HCT116 (cell line): ENCODE measurements around the gene SSTR5. TPM values are rescaled to one million over a fixed set of nuclear protein-coding genes. Genes with fewer than 3 reads are reported as not detected.

ENCODE experiments used
- ATAC-seq: fragments of 200-7000 bp; cut with Tn5 transposase; 2 replicates; pipeline ENCODE4 v1.9.1; 2020; ENCODE audit warnings: mild to moderate bottlenecking, moderate library complexity
- BruUV-seq: library from RNA; stranded (reverse); fragments of 400-500 nt; replicated peaks from 2 replicates; lab custom pipeline; 2021; lab: Mats Ljungman, UMichigan
- CTCF ChIA-PET: fragments of 300-600 bp; sonication (Branson Sonifier 250); formaldehyde crosslinking; loops from one replicate; lab custom pipeline; 2021; ENCODE audit warnings: antibody characterized with exemption; lab: Charles Lee
- POLR2A ChIA-PET: fragments of 300-600, 350-600 bp; sonication (Branson Sonifier 250); formaldehyde crosslinking; loops from one replicate; lab custom pipeline; 2021; ENCODE audit warnings: antibody characterized with exemption; lab: Charles Lee
- RAD21 ChIA-PET, 2 experiments: fragments of 300-600 bp; sonication (Branson Sonifier 250); formaldehyde crosslinking; loops; one replicate each; lab custom pipeline; 2023; ENCODE audit warnings: low total read pairs in 2 of 2; ENCODE audit not compliant: uncharacterized antibody in 2 of 2, unreplicated experiment in 2 of 2, low non-redundant PET in 1 of 2; lab: Charles Lee
- DNase-seq: peaks from one replicate; pipeline ENCODE4 v3.0.0-alpha.2; 2010; ENCODE audit warnings: low read depth, low spot score
- H2AFZ ChIP-seq: fragments of 200-600 bp; shearing (Covaris generic), sonication (generic); 2 replicates; pipeline ENCODE4 v1.6.1; 2017; ENCODE audit warnings: low read depth, mixed run types, mixed read lengths, antibody characterized with exemption, low read length; ENCODE audit not compliant: poor library complexity, severe bottlenecking
- H3K27ac ChIP-seq: 2 replicates; pipeline ENCODE4 v1.5.1; 2012; ENCODE audit warnings: low read depth, low read length
- H3K27me3 ChIP-seq: fragments of 200-600 bp; sonication (generic); 2 replicates; pipeline ENCODE4 v1.6.1; 2016; ENCODE audit warnings: mixed run types, low read length, mixed read lengths; ENCODE audit not compliant: insufficient read depth
- H3K36me3 ChIP-seq, 2 experiments: fragments of 200-500 bp in 1 of 2; fragments of 200-600 bp in 1 of 2; sonication (Bioruptor generic) in 1 of 2; sonication (generic) in 1 of 2; 2 replicates each; pipeline versions ENCODE4 v1.5.1 to v1.6.1; 2014 to 2016; ENCODE audit warnings: low read length in 2 of 2, inconsistent platforms in 1 of 2, mixed read lengths in 1 of 2, mixed run types in 1 of 2; ENCODE audit not compliant: insufficient read depth in 2 of 2, control insufficient read depth in 1 of 2
- H3K4me1 ChIP-seq, 2 experiments: fragments of 200-600 bp in 1 of 2; sonication (generic) in 1 of 2; 2 replicates each; pipeline versions ENCODE4 v1.5.1 to v1.6.1; 2012 to 2017; ENCODE audit warnings: low read length in 2 of 2, inconsistent platforms in 1 of 2, mild to moderate bottlenecking in 1 of 2, mixed read lengths in 1 of 2, mixed run types in 1 of 2, moderate library complexity in 1 of 2; ENCODE audit not compliant: insufficient read depth in 2 of 2, control insufficient read depth in 1 of 2
- H3K4me2 ChIP-seq: fragments of 200-600 bp; sonication (generic); 2 replicates; pipeline ENCODE4 v1.6.1; 2017; ENCODE audit warnings: mixed run types, low read length, mixed read lengths
- H3K4me3 ChIP-seq, 2 experiments: fragments of 200-600 bp in 1 of 2; sonication (generic) in 1 of 2; replicated peaks in 1 of 2; 2 replicates each; pipeline ENCODE4 v1.5.1; 2011 to 2016; ENCODE audit warnings: low read length in 2 of 2, control low read depth in 1 of 2, low read depth in 1 of 2, mild to moderate bottlenecking in 1 of 2, mixed read lengths in 1 of 2, mixed run types in 1 of 2
- H3K79me2 ChIP-seq: fragments of 200-600 bp; sonication (generic); 2 replicates; pipeline ENCODE4 v1.6.1; 2017; ENCODE audit warnings: mild to moderate bottlenecking, mixed run types, low read length, moderate library complexity, mixed read lengths; ENCODE audit not compliant: insufficient read depth
- H3K9ac ChIP-seq: fragments of 200-600 bp; sonication (generic); 2 replicates; pipeline ENCODE4 v1.6.1; 2016; ENCODE audit warnings: low read length, mixed read lengths
- H3K9me2 ChIP-seq: fragments of 200-600 bp; sonication (generic), shearing (Covaris generic); 2 replicates; pipeline ENCODE4 v1.6.1; 2017; ENCODE audit warnings: mixed run types, mild to moderate bottlenecking, moderate library complexity; ENCODE audit not compliant: insufficient read depth
- H3K9me3 ChIP-seq, 2 experiments: fragments of 200-500 bp in 1 of 2; fragments of 200-600 bp in 1 of 2; sonication (Bioruptor generic) in 1 of 2; sonication (generic) in 1 of 2; 2 replicates each; pipeline ENCODE4 v1.6.1; 2014 to 2017; ENCODE audit warnings: low read length in 2 of 2, mixed read lengths in 2 of 2, inconsistent platforms in 1 of 2, low read depth in 1 of 2, mild to moderate bottlenecking in 1 of 2, mixed run types in 1 of 2, moderate library complexity in 1 of 2; ENCODE audit not compliant: control insufficient read depth in 1 of 2, insufficient read depth in 1 of 2
- H4K20me1 ChIP-seq: fragments of 200-600 bp; sonication (generic), shearing (Covaris generic); 2 replicates; pipeline ENCODE4 v1.6.1; 2017; ENCODE audit warnings: mixed run types, mild to moderate bottlenecking, moderate library complexity; ENCODE audit not compliant: insufficient read depth
- CBX3 ChIP-seq: IDR thresholded peaks from 2 replicates; pipeline ENCODE4 v1.6.1; 2012; ENCODE audit warnings: low read depth
- CEBPB ChIP-seq: IDR thresholded peaks from 2 replicates; pipeline ENCODE4 v1.6.1; 2012; ENCODE audit warnings: low read depth
- CTCF ChIP-seq, 3 experiments: fragments of 200-600 bp in 1 of 3; sonication (generic) in 1 of 3; IDR thresholded peaks in 2 of 3; conservative IDR thresholded peaks in 1 of 3; 2 replicates each; pipeline ENCODE4 v1.5.1; 2012 to 2017; ENCODE audit warnings: low read depth in 2 of 3, low read length in 2 of 3, antibody characterized with exemption in 1 of 3, borderline replicate concordance in 1 of 3, control low read depth in 1 of 3, mild to moderate bottlenecking in 1 of 3, mixed read lengths in 1 of 3, mixed run types in 1 of 3, moderate library complexity in 1 of 3; ENCODE audit not compliant: insufficient read depth in 1 of 3
- EGR1 ChIP-seq: IDR thresholded peaks from 2 replicates; pipeline ENCODE4 v1.6.1; 2012; ENCODE audit warnings: low read depth
- EZH2 ChIP-seq: fragments of 200-600 bp; sonication (generic); IDR thresholded peaks from 2 replicates; pipeline ENCODE4 v1.6.1; 2017; ENCODE audit warnings: antibody characterized with exemption, mixed run types
- EZH2phosphoT487 ChIP-seq: fragments of 200-600 bp; IDR thresholded peaks from 2 replicates; pipeline ENCODE4 v1.6.1; 2018; ENCODE audit warnings: antibody characterized with exemption, borderline replicate concordance
- FOSL1 ChIP-seq: IDR thresholded peaks from 2 replicates; pipeline ENCODE4 v1.6.1; 2012; ENCODE audit warnings: low read depth
- JUND ChIP-seq: IDR thresholded peaks from 2 replicates; pipeline ENCODE4 v1.6.1; 2012
- POLR2A ChIP-seq: IDR thresholded peaks from 2 replicates; pipeline ENCODE4 v1.7.0; 2011; ENCODE audit warnings: borderline replicate concordance; ENCODE audit not compliant: insufficient read depth, insufficient read length; ENCODE audit errors: extremely low read depth
- POLR2AphosphoS5 ChIP-seq: IDR thresholded peaks from 2 replicates; pipeline ENCODE4 v1.6.1; 2011; ENCODE audit warnings: mild to moderate bottlenecking, low read depth, low read length, moderate library complexity
- RAD21 ChIP-seq: IDR thresholded peaks from 2 replicates; pipeline ENCODE4 v1.6.1; 2012; ENCODE audit warnings: low read depth, mild to moderate bottlenecking
- REST ChIP-seq: IDR thresholded peaks from 2 replicates; pipeline ENCODE4 v1.6.1; 2012; ENCODE audit warnings: low read depth
- SP1 ChIP-seq: IDR thresholded peaks from 2 replicates; pipeline ENCODE4 v1.6.1; 2012; ENCODE audit warnings: low read depth
- SRF ChIP-seq: IDR thresholded peaks from 2 replicates; pipeline ENCODE4 v1.6.1; 2012; ENCODE audit warnings: low read depth
- TCF7L2 ChIP-seq: IDR thresholded peaks from 2 replicates; pipeline ENCODE4 v1.7.0; 2011; ENCODE audit warnings: borderline replicate concordance, inconsistent platforms; ENCODE audit not compliant: insufficient read depth, insufficient read length; ENCODE audit errors: extremely low read depth
- ZBTB33 ChIP-seq: IDR thresholded peaks from 2 replicates; pipeline ENCODE4 v1.6.1; 2011; ENCODE audit warnings: mild to moderate bottlenecking, low read length, moderate library complexity; ENCODE audit not compliant: insufficient replicate concordance; ENCODE audit errors: extremely low read depth
- ZFX ChIP-seq: fragments of 450-650 bp; IDR thresholded peaks from 2 replicates; pipeline ENCODE4 v1.6.1; 2017
- ZNF274 ChIP-seq: fragments of 200-500 bp; sonication (Bioruptor generic); IDR thresholded peaks from 2 replicates; pipeline ENCODE4 v1.6.1; 2014; ENCODE audit warnings: mild to moderate bottlenecking, low read depth, low read length, inconsistent platforms
- intact Hi-C: fragments of 100-400 bp; cut with micrococcal nuclease; formaldehyde crosslinking; loops from 2 replicates; pipeline ENCODE4 v1.10.0; 2022
- total RNA-seq: library from RNA; stranded (reverse); gene quantifications from one replicate; pipeline ENCODE4 v1.2.1, GENCODE V29; 2021; ENCODE audit not compliant: unreplicated experiment

Gene SSTR5
- total RNA-seq, 1 experiment from 2014 or later: 7.2 TPM

GRCh38 chr16:1119129-1119528 lies 46.6 kb downstream of the SSTR5 start:
- no peak for ATAC-seq
- ChIA-PET CTCF (no interaction called here), RAD21 (no interaction called here), POLR2A (no interaction called here)
- no peaks in the 10 kb centered on the region for H3K79me2 ChIP-seq
- H3K9ac ChIP-seq: no peak overlapping the region
- no peaks in the 10 kb centered on the region for H3K36me3 ChIP-seq
- intact Hi-C loops: no loop called here
- H3K4me2 ChIP-seq: no peak overlapping the region
- no peaks in the 10 kb centered on the region for H3K4me1 ChIP-seq
- H3K4me3 ChIP-seq: no peak overlapping the region
- BruUV-seq: no TSS peak
- no peaks in the 10 kb centered on the region for H3K9me3 ChIP-seq
- no peak for DNase-seq
- no peak for TF ChIP-seq EZH2phosphoT487
- TF ChIP-seq POLR2AphosphoS5: no peak
- no peak for TF ChIP-seq FOSL1
- TF ChIP-seq ZNF274: no peak
- TF ChIP-seq TCF7L2: no peak
- no peak for TF ChIP-seq JUND
- TF ChIP-seq CTCF (IDR thresholded peaks at IDR 0.05 in 2 of 3, conservative IDR thresholded peaks at IDR 0.05 in 1 of 3; ENCODE audit: borderline replicate concordance in 1 of 3, insufficient read depth in 1 of 3, low read depth in 2 of 3, low read length in 2 of 3): no peak
- TF ChIP-seq RAD21: no peak
- no peak for TF ChIP-seq ZFX
- no peak for TF ChIP-seq REST
- no peak for TF ChIP-seq POLR2A
- TF ChIP-seq EZH2: no peak
- no peak for TF ChIP-seq EGR1
- TF ChIP-seq CBX3: no peak
- no peak for TF ChIP-seq ZBTB33
- TF ChIP-seq CEBPB: no peak
- no peak for TF ChIP-seq SP1
- TF ChIP-seq SRF: no peak
- no peaks in the 10 kb centered on the region for H3K27me3 ChIP-seq
- H4K20me1 ChIP-seq: no peaks in the 10 kb centered on the region
- H2AFZ ChIP-seq: no peak overlapping the region
- no peaks in the 10 kb centered on the region for H3K9me2 ChIP-seq
- H3K27ac ChIP-seq: no peak overlapping the region
